ENCODE measurements around the gene RYR3.

The RYR3 gene

GRCh38 chr15:33393546-33393945 lies 82.8 kb downstream of the RYR3 start:
- no peak for DNase-seq

GRCh38 chr15:33395321-33395720 lies 84.6 kb downstream of the RYR3 start:
- DNase-seq = no peak

GRCh38 chr15:33395846-33396245 lies 85.1 kb downstream of the RYR3 start:
- DNase-seq = no peak

GRCh38 chr15:33396475-33396874 lies 85.7 kb downstream of the RYR3 start:
- DNase-seq = no peak

- DNase-seq = no peak
These were observed 87.8 kb downstream of the RYR3 start for GRCh38 chr15:33398555-33398954.

- DNase-seq = no peak
These were observed 90.2 kb downstream of the RYR3 start for GRCh38 chr15:33400941-33401340.

- DNase-seq = no peak
These were observed 91.8 kb downstream of the RYR3 start for GRCh38 chr15:33402600-33402999.

- no peak for DNase-seq
These were observed 94.3 kb downstream of the RYR3 start for GRCh38 chr15:33405096-33405495.

GRCh38 chr15:33411596-33412540 lies 101.1 kb downstream of the RYR3 start:
- DNase-seq = no peak

GRCh38 chr15:33419701-33420100 lies 108.9 kb downstream of the RYR3 start:
- no peak for DNase-seq

GRCh38 chr15:33424025-33424424 lies 113.3 kb downstream of the RYR3 start:
- DNase-seq = no peak

- DNase-seq = no peak
These were observed 114.4 kb downstream of the RYR3 start for GRCh38 chr15:33425142-33425541.

GRCh38 chr15:33430577-33430976 lies 119.8 kb downstream of the RYR3 start:
- no peak for DNase-seq

GRCh38 chr15:33433821-33434220 lies 123.1 kb downstream of the RYR3 start:
- no peak for DNase-seq

GRCh38 chr15:33438396-33438795 lies 127.6 kb downstream of the RYR3 start:
- DNase-seq = no peak

- DNase-seq = no peak
These were observed 130.1 kb downstream of the RYR3 start for GRCh38 chr15:33440900-33441299.

- DNase-seq = no peak
These were observed 131.7 kb downstream of the RYR3 start for GRCh38 chr15:33442449-33442848.

- DNase-seq = no peak
These were observed 132.9 kb downstream of the RYR3 start for GRCh38 chr15:33443708-33444107.

GRCh38 chr15:33445984-33446383 lies 135.2 kb downstream of the RYR3 start:
- no peak for DNase-seq

GRCh38 chr15:33448151-33448550 lies 137.4 kb downstream of the RYR3 start:
- DNase-seq = no peak

GRCh38 chr15:33448961-33449606 lies 138.3 kb downstream of the RYR3 start:
- no peak for DNase-seq

GRCh38 chr15:33449810-33450209 lies 139.0 kb downstream of the RYR3 start:
- DNase-seq = no peak

GRCh38 chr15:33451385-33451784 lies 140.6 kb downstream of the RYR3 start:
- no peak for DNase-seq

GRCh38 chr15:33453761-33454160 lies 143.0 kb downstream of the RYR3 start:
- no peak for DNase-seq

Measured in NCI-H226 (cell line).